GM12865 (cell line): ENCODE data around the gene NSUN2.

Source experiments
- DNase-seq: peaks from one replicate; pipeline ENCODE4 v3.0.0; 2010; ENCODE audit warnings: low read depth
- H3K4me3 ChIP-seq: 2 replicates; pipeline ENCODE4 v1.5.1; 2011; ENCODE audit warnings: mild to moderate bottlenecking, low read depth, low read length, control low read depth
- TF ChIP-seq, protein P1 (sequence below): IDR thresholded peaks from 2 replicates; pipeline ENCODE4 v1.5.1; 2011; ENCODE audit warnings: low read length, control low read depth, low read depth, inconsistent platforms; ENCODE audit not compliant: insufficient read depth; ENCODE audit errors: missing control alignments

Gene NSUN2

DNA sequence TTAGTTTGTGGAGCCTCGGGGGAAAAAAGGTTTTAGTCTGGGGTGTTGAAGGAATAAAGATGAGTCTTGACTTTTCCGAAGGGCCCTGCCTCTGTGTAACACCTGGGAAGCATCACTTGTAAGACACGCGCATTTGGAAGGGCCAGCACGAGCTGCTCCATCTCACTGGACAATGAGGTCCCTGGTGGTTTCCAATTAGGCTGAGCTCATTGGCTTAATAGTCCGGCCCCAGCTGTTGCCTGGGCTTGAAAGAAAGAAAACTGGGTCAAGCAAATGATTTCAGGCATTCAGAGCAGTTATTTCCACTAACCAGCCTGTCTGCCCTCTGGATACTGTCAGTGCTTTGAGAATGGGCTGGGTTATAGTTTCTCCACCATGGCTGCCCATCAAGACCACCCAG lies 64.5 kb downstream of the NSUN2 start:
- TF ChIP-seq, protein P1, sequence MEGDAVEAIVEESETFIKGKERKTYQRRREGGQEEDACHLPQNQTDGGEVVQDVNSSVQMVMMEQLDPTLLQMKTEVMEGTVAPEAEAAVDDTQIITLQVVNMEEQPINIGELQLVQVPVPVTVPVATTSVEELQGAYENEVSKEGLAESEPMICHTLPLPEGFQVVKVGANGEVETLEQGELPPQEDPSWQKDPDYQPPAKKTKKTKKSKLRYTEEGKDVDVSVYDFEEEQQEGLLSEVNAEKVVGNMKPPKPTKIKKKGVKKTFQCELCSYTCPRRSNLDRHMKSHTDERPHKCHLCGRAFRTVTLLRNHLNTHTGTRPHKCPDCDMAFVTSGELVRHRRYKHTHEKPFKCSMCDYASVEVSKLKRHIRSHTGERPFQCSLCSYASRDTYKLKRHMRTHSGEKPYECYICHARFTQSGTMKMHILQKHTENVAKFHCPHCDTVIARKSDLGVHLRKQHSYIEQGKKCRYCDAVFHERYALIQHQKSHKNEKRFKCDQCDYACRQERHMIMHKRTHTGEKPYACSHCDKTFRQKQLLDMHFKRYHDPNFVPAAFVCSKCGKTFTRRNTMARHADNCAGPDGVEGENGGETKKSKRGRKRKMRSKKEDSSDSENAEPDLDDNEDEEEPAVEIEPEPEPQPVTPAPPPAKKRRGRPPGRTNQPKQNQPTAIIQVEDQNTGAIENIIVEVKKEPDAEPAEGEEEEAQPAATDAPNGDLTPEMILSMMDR, result no peak
- no peak for DNase-seq
- H3K4me3 ChIP-seq, result no peak overlapping the region

DNA sequence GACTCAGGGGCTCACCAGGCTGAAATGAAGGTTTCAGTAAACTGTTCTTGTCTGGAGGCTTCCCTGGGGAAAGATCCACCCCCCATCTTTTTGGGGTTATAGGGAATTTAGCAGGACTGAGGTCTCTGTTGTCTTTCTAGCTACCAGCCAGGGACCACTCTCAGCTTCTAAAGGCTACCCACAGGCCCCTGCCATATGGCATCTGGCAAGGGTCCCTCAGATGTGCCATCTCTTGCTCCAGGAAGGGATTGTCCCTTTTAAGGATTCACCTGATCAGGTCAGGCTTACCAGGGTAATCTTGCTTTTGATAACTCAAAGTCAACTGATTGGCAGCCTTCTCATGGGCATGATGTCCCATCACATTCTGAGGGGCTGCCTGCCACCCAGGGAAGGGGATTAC lies 65.0 kb downstream of the NSUN2 start:
- H3K4me3 ChIP-seq, result no peak overlapping the region
- TF ChIP-seq, protein P1, result no peak
- DNase-seq, result no peak

DNA sequence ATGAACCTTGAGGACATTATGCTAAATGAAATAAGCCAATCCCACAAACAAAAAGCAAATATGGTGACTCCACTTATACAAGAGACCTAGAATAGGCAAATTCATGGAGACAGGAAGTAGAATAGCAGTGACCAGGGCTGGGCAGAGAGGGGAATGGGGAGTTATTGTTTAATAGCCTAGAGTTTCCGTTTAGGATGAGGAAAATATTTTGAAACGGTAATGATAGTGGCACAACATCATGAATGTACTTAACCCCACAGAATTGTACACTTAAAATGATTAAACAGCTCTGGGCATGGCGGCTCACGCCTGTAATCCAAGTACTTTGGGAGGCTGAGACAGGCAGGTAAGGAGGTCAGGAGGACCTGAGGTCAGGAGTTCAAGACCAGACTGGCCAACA lies 65.8 kb downstream of the NSUN2 start:
- DNase-seq, result no peak
- no peak overlapping the region for H3K4me3 ChIP-seq

DNA sequence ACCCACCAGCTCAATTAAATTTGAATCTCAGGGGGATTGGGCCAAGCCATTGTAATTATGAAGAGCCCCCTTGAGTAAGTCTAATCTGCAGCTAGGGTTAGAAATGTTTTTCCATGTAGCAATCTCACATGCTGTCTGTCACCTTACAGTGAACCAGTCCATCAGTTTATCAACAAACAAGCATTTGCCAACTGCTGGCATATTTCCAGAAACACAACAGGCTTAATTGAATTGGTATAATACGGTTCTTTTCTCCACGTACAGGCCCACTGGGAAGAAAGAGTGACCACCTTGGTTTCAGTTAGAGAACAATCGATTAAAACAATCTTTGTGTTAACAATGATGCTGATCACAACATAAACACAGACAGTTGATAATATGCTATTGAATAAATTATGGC lies 67.4 kb downstream of the NSUN2 start:
- TF ChIP-seq, protein P1, result no peak
- DNase-seq, result no peak
- no peak overlapping the region for H3K4me3 ChIP-seq

More for the DNA sequence above, 65.8 kb downstream of the NSUN2 start:
- TF ChIP-seq, protein P1, result no peak

DNA sequence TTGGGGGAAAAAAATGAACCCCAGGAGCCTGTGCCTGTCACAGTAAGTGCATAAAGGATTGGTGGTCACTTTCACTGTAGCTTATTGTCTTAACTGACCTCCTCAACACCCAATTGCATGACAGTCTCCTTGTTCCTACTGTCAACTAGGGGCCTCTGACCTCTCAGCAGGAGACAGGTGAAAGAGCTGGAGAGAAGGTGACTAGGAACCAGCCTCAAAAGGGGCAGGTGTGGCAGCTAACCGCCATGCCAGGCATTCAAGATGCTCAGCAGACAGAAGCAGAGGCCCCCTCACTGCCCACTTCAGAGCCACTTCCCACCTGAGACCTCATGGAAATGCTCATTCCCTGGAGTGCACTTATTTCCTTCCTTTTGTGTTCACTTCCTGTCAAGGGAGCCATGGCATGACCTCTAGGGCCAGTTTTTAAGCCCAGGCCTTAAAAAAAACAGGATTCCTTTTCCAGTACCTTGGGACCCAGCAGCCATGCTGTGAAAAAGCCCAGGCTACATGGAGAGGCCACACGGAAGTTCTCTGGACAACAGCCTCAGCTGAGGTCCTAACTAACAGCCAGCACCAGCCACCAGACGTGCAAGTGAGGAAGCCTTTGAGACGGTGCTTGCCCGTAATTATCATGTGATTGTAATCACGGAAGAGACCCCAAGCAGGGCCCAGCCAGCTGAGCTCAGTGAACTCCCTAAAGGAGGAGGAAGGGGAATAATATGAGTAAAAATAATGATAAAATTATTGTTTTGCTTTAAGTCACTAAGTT lies 74.9 kb downstream of the NSUN2 start:
- TF ChIP-seq, protein P1, result no peak
- H3K4me3 ChIP-seq, result no peak overlapping the region
- DNase-seq, result no peak

DNA sequence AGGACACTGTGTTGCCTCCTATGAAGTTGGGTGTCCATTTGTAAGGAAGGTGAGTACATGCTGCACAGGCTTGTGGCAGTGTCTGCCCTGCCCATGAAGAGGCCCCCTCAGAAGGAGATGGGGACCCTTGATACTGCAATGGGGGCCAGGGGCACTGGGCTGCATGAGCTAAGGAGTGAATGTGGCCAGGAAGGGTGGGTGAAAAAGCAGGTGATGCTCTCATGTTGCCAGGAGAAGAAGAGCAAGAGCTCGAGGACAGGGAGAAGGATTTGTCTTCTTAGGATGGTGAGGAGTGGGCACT lies 76.1 kb downstream of the NSUN2 start:
- no peak for DNase-seq
- no peak overlapping the region for H3K4me3 ChIP-seq
- TF ChIP-seq, protein P1, result no peak
